Tibial nerve (tissue), 3 donors: ENCODE results near the gene MORN3.

Experiments
- CTCF ChIP-seq, 5 experiments: fragments of 200-600 bp in 3 of 5; fragments of 450-650 bp in 2 of 5; sonication (generic) in 3 of 5; IDR thresholded peaks; one replicate each; pipeline ENCODE4 v1.5.1; 2016 to 2019; ENCODE audit warnings: antibody characterized with exemption in 5 of 5, mild to moderate bottlenecking in 3 of 5, moderate library complexity in 2 of 5
- POLR2A ChIP-seq, 2 donors: fragments of 450-650 bp; IDR thresholded peaks; one replicate each; pipeline ENCODE4 v1.6.1; 2017; ENCODE audit warnings: antibody characterized with exemption in 2 of 2, mild to moderate bottlenecking in 2 of 2, moderate library complexity in 2 of 2

DNA sequence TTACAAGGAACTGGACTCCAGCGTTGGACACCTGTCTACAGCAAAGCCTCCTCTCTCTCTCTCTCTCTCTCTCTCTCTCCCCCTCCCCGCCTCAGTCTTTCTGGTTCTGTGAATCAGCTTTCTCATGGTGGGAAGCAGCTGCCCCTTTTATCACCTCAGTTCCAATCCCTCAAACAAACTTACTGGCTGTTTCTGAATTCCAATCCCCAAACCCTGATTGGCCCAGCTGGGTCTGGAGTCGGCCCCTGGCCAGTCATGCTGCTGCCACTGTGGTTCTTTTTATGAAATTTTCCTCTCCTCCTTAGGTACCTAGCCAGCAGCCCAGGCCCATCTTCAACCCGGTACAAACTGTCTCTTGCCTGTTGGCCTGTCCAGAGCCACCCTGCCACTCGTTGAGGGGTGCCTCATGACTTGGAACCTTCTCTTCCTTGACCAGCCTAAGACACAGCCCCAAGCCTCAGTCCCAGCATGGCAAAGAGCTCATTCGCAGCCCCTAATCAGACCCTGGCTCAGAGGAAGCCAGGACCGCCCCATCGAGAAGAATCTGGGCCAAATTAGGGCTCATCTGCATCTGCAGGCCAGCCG lies 9.4 kb upstream of the MORN3 start:
- TF ChIP-seq CTCF (IDR thresholded peaks at IDR 0.05) (no peak), POLR2A (IDR thresholded peaks at IDR 0.05) (no peak)
